GM19328 (cell line): ENCODE measurements around the gene RERE.

Source experiments
- ATAC-seq: cut with Tn5 transposase; IDR thresholded peaks from one replicate; pipeline ENCODE4 v1.9.1; 2021; ENCODE audit warnings: mild to moderate bottlenecking, moderate library complexity; ENCODE audit not compliant: unreplicated experiment

The RERE gene

DNA sequence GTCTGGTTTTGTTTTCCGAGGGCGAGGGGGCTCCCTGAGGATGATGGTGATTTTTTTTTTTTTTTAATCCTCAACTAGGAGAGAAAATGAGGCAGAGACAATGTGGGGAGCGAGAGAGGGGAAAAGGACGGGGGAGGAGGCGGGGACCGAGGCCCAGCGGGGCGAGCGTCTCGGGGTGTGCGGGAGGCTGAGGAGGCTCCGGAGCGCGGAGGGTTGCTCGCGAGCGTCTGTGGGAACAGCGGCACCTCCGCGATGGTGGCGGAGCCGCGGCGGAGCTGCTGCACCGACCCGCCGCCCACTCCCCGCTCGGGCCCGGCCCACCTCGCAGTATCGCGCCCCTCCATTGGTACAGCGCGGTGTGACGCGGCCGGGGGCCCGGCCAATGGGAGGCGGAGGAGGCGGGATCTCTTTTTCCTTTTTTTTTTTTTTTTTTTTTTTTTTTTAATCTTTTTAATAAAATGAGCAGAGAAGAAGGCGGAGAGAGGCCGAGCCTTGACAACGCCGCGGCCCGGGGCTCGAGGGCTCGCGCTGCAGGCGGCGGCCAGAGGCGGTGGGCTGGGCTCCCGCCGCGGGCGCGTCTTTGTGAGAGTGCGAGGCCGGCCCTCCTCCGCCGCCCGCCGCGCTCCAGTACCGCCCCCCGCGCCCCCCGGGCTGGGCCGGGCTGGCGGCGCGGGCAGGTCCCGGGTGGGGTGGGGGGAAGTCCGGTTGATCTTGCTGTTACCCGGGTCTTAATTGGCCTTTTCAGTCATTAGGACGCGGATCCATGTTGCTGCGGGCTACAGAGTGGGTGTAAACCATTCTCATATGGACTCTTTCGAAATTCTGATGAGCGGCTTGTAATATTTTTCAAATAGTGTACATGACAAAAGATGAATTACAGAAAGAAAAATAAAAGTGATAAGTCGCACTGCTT lies at the start of gene RERE:
Gene RERE, minus strand, starts transcription at position 229 of the 913 bp plus-strand sequence.
- peak; percentile 92 for ATAC-seq

GRCh38 chr1:8866792-8867415 lies 49.5 kb upstream of the RERE start:
- no peak for ATAC-seq

DNA sequence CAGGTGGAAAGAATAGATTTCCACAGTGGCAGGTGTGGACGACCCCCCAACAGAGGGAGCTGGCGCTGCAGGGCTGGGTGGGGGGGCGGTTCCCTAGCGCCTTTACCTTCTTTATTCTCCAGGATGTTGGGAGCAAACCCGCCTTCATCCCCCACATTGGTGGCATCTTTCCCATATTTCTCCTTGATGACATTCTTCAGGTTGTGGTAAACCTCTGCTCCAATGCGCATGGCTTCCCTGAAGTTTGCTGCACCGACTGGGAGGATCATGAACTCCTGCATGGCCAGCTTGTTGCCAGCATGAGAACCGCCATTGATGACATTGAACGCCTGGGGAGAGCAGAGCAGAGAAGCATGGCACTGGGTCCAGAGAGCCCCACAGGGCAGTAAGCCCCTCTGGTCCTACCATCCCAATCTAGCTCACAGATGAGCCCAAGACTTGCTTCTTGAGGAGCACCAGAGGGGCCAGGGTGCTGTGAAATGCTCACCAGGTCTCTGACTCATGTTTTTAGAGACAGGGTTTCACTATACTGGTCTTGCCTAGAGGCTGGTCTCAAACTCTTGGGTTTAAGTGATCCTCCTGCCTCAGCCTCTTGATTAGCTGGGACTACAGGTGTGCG lies 48.8 kb upstream of the RERE start:
- no peak for ATAC-seq

DNA sequence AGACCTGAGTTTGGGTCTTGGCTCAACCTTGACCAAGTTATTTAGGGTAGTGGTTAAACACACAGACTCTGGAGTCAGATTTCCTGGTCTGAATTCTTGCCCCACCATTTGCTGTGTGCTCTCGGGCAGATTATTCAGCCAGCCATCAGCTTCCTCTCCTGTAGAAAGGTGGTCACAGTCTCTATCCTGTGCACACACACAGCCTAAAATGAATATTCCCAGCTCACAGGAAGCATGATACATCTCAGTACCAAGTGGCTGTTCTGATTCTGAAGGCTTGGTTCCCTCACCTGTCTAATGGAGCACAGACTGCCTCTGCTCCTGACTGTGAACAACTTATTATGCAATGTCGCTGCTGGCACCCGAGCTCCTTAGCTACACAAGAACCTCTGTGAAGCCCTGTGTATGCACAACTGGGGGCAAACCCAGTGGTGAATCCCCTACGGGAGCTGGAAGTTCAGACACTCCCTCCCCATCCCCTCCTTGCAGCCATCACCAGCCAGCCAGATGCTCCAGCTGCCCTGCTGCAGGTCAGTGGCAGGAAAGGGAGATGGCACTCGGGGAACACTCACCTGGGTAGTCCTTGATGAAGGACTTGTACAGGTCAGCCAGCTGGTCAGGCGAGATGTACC lies 47.4 kb upstream of the RERE start:
- no peak for ATAC-seq

DNA sequence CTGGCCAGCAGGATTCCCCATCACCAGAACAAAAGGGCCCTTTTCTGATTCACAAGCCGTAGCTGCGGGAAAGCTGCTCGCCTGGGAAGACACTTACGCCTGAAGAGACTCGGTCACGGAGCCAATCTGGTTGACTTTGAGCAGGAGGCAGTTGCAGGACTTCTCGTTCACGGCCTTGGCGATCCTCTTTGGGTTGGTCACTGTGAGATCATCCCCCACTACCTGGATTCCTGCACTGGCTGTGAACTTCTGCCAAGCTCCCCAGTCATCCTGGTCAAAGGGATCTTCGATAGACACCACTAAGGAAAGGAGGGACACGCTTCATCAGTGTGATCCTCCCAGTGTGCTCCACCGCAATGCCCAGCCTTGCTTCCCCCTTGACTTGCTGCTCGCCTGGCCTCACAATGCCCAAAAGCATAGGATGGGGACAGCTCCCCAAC lies 46.4 kb upstream of the RERE start:
- no peak for ATAC-seq

DNA sequence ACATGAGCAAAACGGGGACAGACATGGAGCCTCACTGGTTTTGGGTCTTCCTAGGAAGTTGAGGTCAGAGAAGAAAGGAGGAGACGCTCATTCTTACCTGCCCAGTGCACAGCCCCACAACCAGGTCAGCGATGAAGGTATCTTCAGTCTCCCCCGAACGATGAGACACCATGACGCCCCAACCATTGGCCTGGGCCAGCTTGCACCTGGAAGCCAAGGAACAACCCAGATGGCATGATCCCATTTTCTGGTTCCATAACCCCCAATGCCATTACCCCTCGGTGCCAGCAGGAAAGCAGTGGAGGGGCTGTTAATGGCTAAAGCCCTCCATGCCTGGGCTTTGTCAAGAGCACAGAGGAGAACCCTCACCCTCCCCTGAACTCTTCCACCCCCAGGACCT lies 45.7 kb upstream of the RERE start:
- no peak for ATAC-seq

DNA sequence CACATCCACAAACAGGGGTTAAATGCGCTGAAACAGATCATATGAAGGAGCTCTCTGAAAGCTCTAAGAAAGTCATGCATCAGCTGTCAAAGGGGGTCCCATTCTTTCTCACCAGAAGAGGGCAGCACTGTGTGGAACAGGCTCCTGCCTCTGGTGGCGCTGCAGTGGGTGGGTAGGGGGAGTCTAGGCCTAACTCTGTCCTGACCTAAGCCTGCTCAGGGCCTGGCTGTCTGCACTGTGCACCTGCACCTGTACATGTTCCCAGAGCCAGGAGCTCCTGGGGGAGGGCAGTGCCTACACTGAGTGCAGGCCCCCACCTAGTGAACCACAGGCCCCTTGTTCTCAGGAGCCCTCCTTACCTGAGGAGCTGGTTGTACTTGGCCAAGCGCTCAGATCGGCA lies 45.1 kb upstream of the RERE start:
- no peak for ATAC-seq

GRCh38 chr1:8860738-8861516 lies 43.5 kb upstream of the RERE start:
- no peak for ATAC-seq

- no peak for ATAC-seq
Observed at GRCh38 chr1:8858888-8859706, 41.7 kb upstream of the RERE start.

DNA sequence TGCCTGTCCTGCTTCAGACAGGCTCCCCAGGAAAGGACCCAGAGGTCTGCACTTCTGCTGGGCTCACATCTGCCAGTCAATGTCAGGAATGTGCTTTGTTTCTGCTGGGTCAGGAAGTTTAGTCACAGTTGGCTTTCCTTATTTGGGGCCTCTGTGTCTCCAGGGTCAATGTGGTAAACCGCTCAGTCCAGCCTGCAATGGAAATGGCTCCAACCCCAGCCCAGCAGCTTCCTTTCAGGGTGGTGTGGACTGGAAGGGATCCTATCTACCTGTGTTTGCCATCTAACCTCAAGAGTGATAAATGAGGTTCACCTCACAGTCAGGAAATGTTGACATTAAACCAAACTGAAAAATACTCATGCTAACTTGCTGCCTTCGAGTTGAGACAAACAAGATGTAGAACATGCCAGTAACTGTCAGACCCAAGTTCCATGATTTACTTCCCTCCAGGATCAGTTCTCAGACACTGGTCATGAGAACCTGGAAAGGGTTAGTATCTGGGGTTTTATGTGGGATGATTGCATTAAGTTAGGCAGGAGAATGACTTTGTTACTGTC lies 40.8 kb upstream of the RERE start:
- no peak for ATAC-seq

- ATAC-seq: no peak
Observed at GRCh38 chr1:8856689-8857412, 39.4 kb upstream of the RERE start.

- no peak for ATAC-seq
Observed at GRCh38 chr1:8854240-8854639, 36.8 kb upstream of the RERE start.

GRCh38 chr1:8851060-8851459 lies 33.6 kb upstream of the RERE start:
- no peak for ATAC-seq

DNA sequence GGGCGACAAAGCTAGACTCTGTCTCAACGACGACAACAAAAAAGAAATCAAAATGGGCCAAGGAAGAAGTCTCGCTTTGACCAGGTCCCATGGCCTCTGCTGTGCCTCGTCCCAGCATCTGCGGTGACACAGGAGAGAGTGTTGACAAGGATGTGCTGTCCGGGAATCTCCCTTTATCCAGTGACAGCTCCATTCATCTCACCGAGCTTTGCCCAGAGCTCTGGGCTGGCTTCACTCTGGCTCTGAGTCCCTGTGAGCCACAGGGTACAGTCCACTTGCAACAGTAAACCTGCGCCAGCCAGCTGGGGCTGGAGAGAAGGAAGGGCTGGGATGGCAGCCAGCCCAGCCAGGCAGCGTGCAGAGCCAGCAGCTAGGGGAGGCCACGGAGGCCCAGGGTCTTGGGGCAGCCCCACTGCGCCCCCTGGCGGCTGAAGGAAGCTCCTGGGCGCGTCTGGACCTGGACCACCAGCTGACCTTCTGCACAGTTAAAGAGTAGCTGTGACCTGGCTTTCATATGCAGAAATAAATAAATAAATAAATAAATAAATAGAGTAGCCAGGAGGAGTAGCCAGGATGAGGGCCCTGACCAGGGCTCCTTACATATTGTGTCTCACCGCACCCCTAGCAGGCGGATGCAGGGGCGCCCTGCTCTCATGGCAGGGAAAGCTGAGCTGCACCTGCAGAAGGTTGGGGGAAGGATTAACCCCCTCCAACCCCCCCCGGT lies 31.4 kb upstream of the RERE start:
- no peak for ATAC-seq

GRCh38 chr1:8847990-8848389 lies 30.6 kb upstream of the RERE start:
- no peak for ATAC-seq

DNA sequence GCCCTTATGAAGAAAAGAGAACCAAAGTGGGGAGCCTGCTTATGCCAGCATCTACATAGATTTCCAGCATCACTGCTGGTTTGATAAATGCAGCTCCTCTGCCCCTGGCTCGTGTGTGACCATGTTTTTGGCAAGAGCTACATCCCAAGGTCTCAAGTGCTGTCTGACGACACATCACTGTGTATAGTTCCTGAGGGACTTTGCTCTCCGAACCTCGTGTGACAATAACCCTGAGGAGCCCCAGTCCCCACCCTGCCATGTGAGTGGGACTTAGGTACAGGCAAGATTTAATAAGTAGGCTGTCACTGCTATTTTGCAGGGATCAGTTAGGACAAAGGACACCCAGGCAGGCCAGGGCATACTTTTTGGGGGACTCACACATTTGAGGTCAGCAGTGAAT lies 28.8 kb upstream of the RERE start:
- no peak for ATAC-seq

DNA sequence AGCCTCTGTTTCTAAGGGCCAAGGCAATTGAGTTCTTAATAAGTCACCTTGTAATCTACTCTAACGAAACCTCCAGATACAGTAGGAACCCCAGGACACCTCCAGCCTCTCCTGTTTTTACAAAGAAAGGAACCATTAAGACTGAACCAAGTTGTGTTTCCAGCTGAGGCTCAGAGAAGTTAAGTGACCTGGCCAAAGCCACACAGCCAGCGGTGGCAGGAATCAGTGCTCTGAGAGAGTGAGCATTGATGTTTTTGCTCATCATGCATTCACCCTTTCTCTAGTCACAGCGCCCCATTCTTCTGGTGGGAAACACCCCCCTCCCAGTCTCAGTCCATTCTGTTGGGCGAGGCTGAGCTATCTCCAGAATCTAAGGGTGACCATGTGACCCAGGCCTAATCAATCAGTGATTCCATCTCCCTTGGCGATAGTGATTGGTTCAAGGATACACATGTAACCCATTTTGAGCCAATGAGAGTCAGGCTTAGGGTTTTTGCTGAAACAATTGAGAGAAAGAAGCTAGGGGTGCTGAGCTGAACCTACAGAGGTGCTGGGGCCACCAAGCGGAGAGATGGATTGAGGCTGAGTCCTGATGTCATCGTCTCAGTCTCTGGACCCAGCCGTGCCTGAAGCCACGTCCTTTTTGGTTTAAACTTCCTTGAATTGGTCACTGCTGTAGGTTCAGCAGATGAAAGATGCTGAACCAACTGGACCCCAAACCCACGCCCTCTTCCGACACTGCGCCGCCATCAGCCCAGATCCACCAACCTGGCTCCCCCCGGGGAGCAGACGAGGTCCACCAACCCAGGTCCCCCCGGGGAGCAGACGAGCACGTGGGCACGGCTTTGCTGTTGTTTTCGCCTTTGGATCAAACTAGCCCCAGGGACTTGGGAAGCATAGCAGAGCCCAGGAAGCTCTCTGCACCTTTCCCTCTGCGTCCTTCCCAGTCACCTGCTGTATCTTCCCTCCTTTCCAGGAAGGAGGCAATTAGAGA lies 28.0 kb upstream of the RERE start:
- no peak for ATAC-seq
